NCI-H524 (cell line): ENCODE measurements around the gene SYPL1.
A peak's percentile ranks its signal among the peaks of the same experiment; 100 is the strongest.

ENCODE experiments used
- DNase-seq, 2 experiments: peaks; one replicate each; lab custom pipeline; 2025; lab: John Stamatoyannopoulos, UW

Gene SYPL1

GRCh38 chr7:106050002-106050745, 61.9 kb downstream of the SYPL1 start:
- DNase-seq, result peak in 1 of 2 experiments; percentile 31

GRCh38 chr7:106049139-106049752, 62.9 kb downstream of the SYPL1 start:
- no peak for DNase-seq

- no peak for DNase-seq
Measured at GRCh38 chr7:106048706-106049020, 63.4 kb downstream of the SYPL1 start.

GRCh38 chr7:106047818-106048705, 64.0 kb downstream of the SYPL1 start:
- peak in 1 of 2 experiments; percentile 39 for DNase-seq

- DNase-seq, result no peak
Measured at GRCh38 chr7:106047184-106047583, 64.9 kb downstream of the SYPL1 start.

GRCh38 chr7:106045586-106045985, 66.5 kb downstream of the SYPL1 start:
- no peak for DNase-seq

- DNase-seq, result no peak
Measured at GRCh38 chr7:106045139-106045538, 67.0 kb downstream of the SYPL1 start.

GRCh38 chr7:106042196-106042611, 69.9 kb downstream of the SYPL1 start:
- no peak for DNase-seq

GRCh38 chr7:106041140-106041717, 70.9 kb downstream of the SYPL1 start:
- peak; percentile 35 to 55 for DNase-seq
